Keratinocyte (primary cell): ENCODE measurements around the gene SLAIN2. TPM values are rescaled to one million over a fixed set of nuclear protein-coding genes. Genes with fewer than 3 reads are reported as not detected.

Source experiments
- DNase-seq: peaks from one replicate; pipeline ENCODE4 v3.0.0-alpha.2; 2011; ENCODE audit warnings: low read depth, missing footprints, low spot score
- FAIRE-seq: peaks from 2 replicates; lab custom pipeline; 2011; peaks lifted over from hg19 to GRCh38; lab: Jason Lieb, UNC
- H2AFZ ChIP-seq: 2 replicates; pipeline ENCODE4 v1.6.0; 2012; ENCODE audit warnings: low read length, control low read depth, inconsistent platforms; ENCODE audit not compliant: control insufficient read depth
- H3K27ac ChIP-seq: 2 replicates; pipeline ENCODE4 v1.5.1; 2011; ENCODE audit warnings: low read length; ENCODE audit not compliant: control insufficient read depth, insufficient read depth
- H3K27me3 ChIP-seq: 3 replicates; pipeline ENCODE4 v1.6.0; 2011; ENCODE audit warnings: low read length; ENCODE audit not compliant: control insufficient read depth, insufficient read depth; ENCODE audit errors: extremely low read depth
- H3K36me3 ChIP-seq, 2 experiments: 2 replicates in 1 of 2; 3 replicates in 1 of 2; pipeline ENCODE4 v1.5.1; 2011; ENCODE audit warnings: low read length in 2 of 2, mild to moderate bottlenecking in 1 of 2; ENCODE audit not compliant: control insufficient read depth in 2 of 2, insufficient read depth in 2 of 2; ENCODE audit errors: extremely low read depth in 1 of 2
- H3K4me1 ChIP-seq: 3 replicates; pipeline ENCODE4 v1.5.1; 2011; ENCODE audit warnings: low read length; ENCODE audit not compliant: control insufficient read depth, insufficient read depth; ENCODE audit errors: extremely low read depth
- H3K4me2 ChIP-seq: 3 replicates; pipeline ENCODE4 v1.6.0; 2011; ENCODE audit warnings: low read depth, low read length; ENCODE audit not compliant: control insufficient read depth, insufficient read depth; ENCODE audit errors: extremely low read depth
- H3K4me3 ChIP-seq, 3 experiments: fragments of 200-600 bp in 1 of 3; sonication (generic) in 1 of 3; 2 replicates in 2 of 3; 3 replicates in 1 of 3; pipeline ENCODE4 v1.5.1; 2011 to 2016; ENCODE audit warnings: low read length in 3 of 3, mild to moderate bottlenecking in 3 of 3, control low read depth in 2 of 3, inconsistent platforms in 1 of 3, low read depth in 1 of 3, mixed read lengths in 1 of 3, mixed run types in 1 of 3, moderate library complexity in 1 of 3; ENCODE audit not compliant: control insufficient read depth in 2 of 3, insufficient read depth in 2 of 3; ENCODE audit errors: extremely low read depth in 1 of 3
- H3K79me2 ChIP-seq: 2 replicates; pipeline ENCODE4 v1.6.0; 2012; ENCODE audit warnings: low read length; ENCODE audit not compliant: control insufficient read depth, insufficient read depth
- H3K9ac ChIP-seq: 3 replicates; pipeline ENCODE4 v1.6.0; 2011; ENCODE audit warnings: low read length; ENCODE audit not compliant: control insufficient read depth, insufficient read depth; ENCODE audit errors: extremely low read depth
- H3K9me1 ChIP-seq: 3 replicates; pipeline ENCODE4 v1.6.0; 2011; ENCODE audit warnings: low read length; ENCODE audit not compliant: control insufficient read depth, insufficient read depth; ENCODE audit errors: extremely low read depth
- H3K9me3 ChIP-seq: 2 replicates; pipeline ENCODE4 v1.5.1; 2012; ENCODE audit warnings: low read depth, low read length; ENCODE audit not compliant: control insufficient read depth
- H4K20me1 ChIP-seq: 3 replicates; pipeline ENCODE4 v1.6.0; 2011; ENCODE audit warnings: low read length; ENCODE audit not compliant: control insufficient read depth, insufficient read depth; ENCODE audit errors: extremely low read depth
- CTCF ChIP-seq, 3 experiments: IDR thresholded peaks in 1 of 3; conservative IDR thresholded peaks in 1 of 3; optimal IDR thresholded peaks in 1 of 3; 2 replicates in 2 of 3; 3 replicates in 1 of 3; pipeline versions ENCODE3 to v1.5.1; 2011; ENCODE audit warnings: low read length in 3 of 3, mild to moderate bottlenecking in 3 of 3, moderate library complexity in 2 of 3, control low read depth in 1 of 3, inconsistent platforms in 1 of 3; ENCODE audit not compliant: insufficient read depth in 2 of 3; ENCODE audit errors: extremely low read depth in 1 of 3
- EZH2 ChIP-seq: IDR thresholded peaks from one replicate; pipeline ENCODE4 v1.6.1; 2012; ENCODE audit warnings: inconsistent platforms, mild to moderate bottlenecking, low read length, moderate library complexity
- dilution Hi-C: fragments of 300-500 bp; cut with MboI; formaldehyde crosslinking; loops from one replicate; pipeline ENCODE4 v1.7.0; 2020; ENCODE audit warnings: low sequenced_read_pairs; ENCODE audit not compliant: extremely low pct_ligation_motif_present
- polyA plus RNA-seq, 5 experiments: library from polyadenylated mRNA; depleted of rRNA in 3 of 5; stranded (reverse) in 3 of 5; stranded (forward) in 1 of 5; unstranded in 1 of 5; fragments of >200 nt; gene quantifications; 1 replicate in 1 of 5; 2 replicates in 3 of 5; 3 replicates in 1 of 5; pipeline versions ENCODE4 v1.2.1 to v1.2.3, GENCODE V29; 2011 to 2012; ENCODE audit warnings: missing spikeins in 2 of 5, low read depth in 1 of 5, low replicate concordance in 1 of 5

The SLAIN2 gene
- polyA plus RNA-seq, 1 donor (not counting 4 experiments of a cell fraction or from before 2014, with no cell fraction given): 72.4 TPM

- Histone ChIP-seq H3K79me2 (peaks cover 99% of the 10 kb centered on the region), H3K36me3 (no peaks in the 10 kb centered on the region), H3K27me3 (no peaks in the 10 kb centered on the region), H3K9me1 (peaks cover 2% of the 10 kb centered on the region), H3K9me3 (no peaks in the 10 kb centered on the region), H3K4me1 (peaks cover 23% of the 10 kb centered on the region), H2AFZ (no peak overlapping the region), H3K27ac (no peak overlapping the region), H3K4me2 (no peak overlapping the region), H4K20me1 (peaks cover 3% of the 10 kb centered on the region), H3K9ac (no peak overlapping the region), H3K4me3 (no peak overlapping the region)
- TF ChIP-seq CTCF (optimal IDR thresholded peaks at IDR 0.05 in 1 of 3, IDR thresholded peaks at IDR 0.05 in 1 of 3, conservative IDR thresholded peaks at IDR 0.05 in 1 of 3; ENCODE audit: extremely low read depth in 1 of 3, insufficient read depth in 2 of 3, low read length in 3 of 3) (no peak), EZH2 (no peak)
- FAIRE-seq (no peak), DNase-seq (no peak)
- dilution Hi-C loops: no loop called here
These were observed 6.1 kb downstream of the SLAIN2 start for GRCh38 chr4:48347282-48347921.

GRCh38 chr4:48350871-48351270, 9.5 kb downstream of the SLAIN2 start:
- Histone ChIP-seq H3K9me1 (peaks cover 5% of the 10 kb centered on the region), H3K36me3 (no peaks in the 10 kb centered on the region), H3K9ac (no peak overlapping the region), H3K4me1 (peaks cover 11% of the 10 kb centered on the region), H3K4me2 (no peak overlapping the region), H2AFZ (no peak overlapping the region), H4K20me1 (peaks cover 3% of the 10 kb centered on the region), H3K27ac (no peak overlapping the region), H3K27me3 (no peaks in the 10 kb centered on the region), H3K4me3 (no peak overlapping the region), H3K79me2 (peaks cover 98% of the 10 kb centered on the region), H3K9me3 (no peaks in the 10 kb centered on the region)
- dilution Hi-C loops: no loop called here
- FAIRE-seq (no peak), DNase-seq (no peak)
- no peak for TF ChIP-seq EZH2

- FAIRE-seq: no peak
- H3K4me2 ChIP-seq: no peak overlapping the region
- peaks cover 3% of the 10 kb centered on the region for H3K9me1 ChIP-seq
- TF ChIP-seq EZH2 (no peak), CTCF (optimal IDR thresholded peaks at IDR 0.05 in 1 of 3, IDR thresholded peaks at IDR 0.05 in 1 of 3, conservative IDR thresholded peaks at IDR 0.05 in 1 of 3; ENCODE audit: extremely low read depth in 1 of 3, insufficient read depth in 2 of 3, low read length in 3 of 3) (no peak)
- no peak overlapping the region for H3K4me3 ChIP-seq
- dilution Hi-C loops: no loop called here
- H3K4me1 ChIP-seq: no peaks in the 10 kb centered on the region
- no peaks in the 10 kb centered on the region for H4K20me1 ChIP-seq
- H3K9ac ChIP-seq: no peak overlapping the region
- H3K36me3 ChIP-seq: no peaks in the 10 kb centered on the region
- H2AFZ ChIP-seq: no peak overlapping the region
- peaks cover 98% of the 10 kb centered on the region for H3K79me2 ChIP-seq
- DNase-seq: no peak
- no peak overlapping the region for H3K27ac ChIP-seq
- no peaks in the 10 kb centered on the region for H3K27me3 ChIP-seq
- H3K9me3 ChIP-seq: no peaks in the 10 kb centered on the region
These were observed 11.5 kb downstream of the SLAIN2 start for GRCh38 chr4:48352793-48353192.
